Mesodermal cell (in vitro differentiated cells): ENCODE measurements around the gene DUSP15.

Experiments
- H3K27ac ChIP-seq: 2 replicates; pipeline ENCODE4 v1.7.0; 2013; ENCODE audit warnings: mild to moderate bottlenecking, low read depth, low read length, moderate library complexity; ENCODE audit not compliant: severe bottlenecking
- H3K36me3 ChIP-seq: 2 replicates; pipeline ENCODE4 v1.7.1; 2013; ENCODE audit warnings: mild to moderate bottlenecking, low read length, moderate library complexity; ENCODE audit not compliant: control insufficient read depth, insufficient read depth
- H3K4me1 ChIP-seq: one replicate; pipeline ENCODE4 v1.7.1; 2013; ENCODE audit warnings: mild to moderate bottlenecking, low read length; ENCODE audit not compliant: insufficient read depth, control insufficient read depth, poor library complexity, severe bottlenecking
- H3K4me3 ChIP-seq: 2 replicates; pipeline ENCODE4 v1.7.0; 2013; ENCODE audit warnings: low read length, control low read depth, mild to moderate bottlenecking; ENCODE audit not compliant: insufficient read depth, poor library complexity, severe bottlenecking; ENCODE audit errors: extremely low read depth
- H3K9me3 ChIP-seq: 2 replicates; pipeline ENCODE4 v1.7.1; 2013; ENCODE audit warnings: mild to moderate bottlenecking, low read length, moderate library complexity; ENCODE audit not compliant: control insufficient read depth
- WGBS, 2 experiments: methylation state at CpG; one replicate each; pipeline ENCODE4 v1.1.5; 2013; ENCODE audit warnings: missing lambda C conversion rate in 2 of 2; ENCODE audit not compliant: insufficient coverage in 2 of 2; 5-methylcytosine and 5-hydroxymethylcytosine counted together

The DUSP15 gene

GRCh38 chr20:31845300-31845863, 24.9 kb downstream of the DUSP15 start, which contains the start of gene FOXS1:
Gene FOXS1 (minus strand): TSS chr20:31845604. CDS start chr20:31845542, 62 bp downstream.
- no peaks in the 10 kb centered on the region for H3K36me3 ChIP-seq
- H3K9me3 ChIP-seq, result no peaks in the 10 kb centered on the region
- WGBS, 2 experiments, result 71 to 74% methylated on average over 10 to 17 of the region's 21 CpGs
- no peak within 1 kb of the TSS for H3K4me3 ChIP-seq
- peaks cover 33% of the 10 kb centered on the region for H3K4me1 ChIP-seq
- no peak within 1 kb of the TSS for H3K27ac ChIP-seq

- WGBS, 2 experiments, result 95% methylated on average over 27 to 28 of the region's 28 CpGs
- no peak overlapping the region for H3K4me3 ChIP-seq
Measured at GRCh38 chr20:31844737-31845299, 25.5 kb downstream of the DUSP15 start.

GRCh38 chr20:31843881-31844280, 26.4 kb downstream of the DUSP15 start:
- peaks cover 33% of the 10 kb centered on the region for H3K4me1 ChIP-seq
- 94 to 100% methylated on average over 4 to 5 of the region's 5 CpGs for WGBS, 2 experiments
- H3K36me3 ChIP-seq, result no peaks in the 10 kb centered on the region
- H3K4me3 ChIP-seq, result no peak overlapping the region
- H3K9me3 ChIP-seq, result no peaks in the 10 kb centered on the region
- no peak overlapping the region for H3K27ac ChIP-seq

More at GRCh38 chr20:31844737-31845299, 25.5 kb downstream of the DUSP15 start:
- H3K4me1 ChIP-seq, result peaks cover 33% of the 10 kb centered on the region
- H3K9me3 ChIP-seq, result no peaks in the 10 kb centered on the region
- no peaks in the 10 kb centered on the region for H3K36me3 ChIP-seq
- no peak overlapping the region for H3K27ac ChIP-seq

GRCh38 chr20:31843288-31843687, 27.0 kb downstream of the DUSP15 start:
- Histone ChIP-seq H3K9me3 (no peaks in the 10 kb centered on the region), H3K4me1 (peaks cover 38% of the 10 kb centered on the region), H3K4me3 (no peak overlapping the region), H3K27ac (no peak overlapping the region), H3K36me3 (no peaks in the 10 kb centered on the region)
- WGBS, 2 experiments, result 83 to 90% methylated on average over 6 of the region's 6 CpGs

GRCh38 chr20:31842471-31843157, 27.7 kb downstream of the DUSP15 start:
- no peaks in the 10 kb centered on the region for H3K9me3 ChIP-seq
- H3K4me3 ChIP-seq, result no peak overlapping the region
- peaks cover 43% of the 10 kb centered on the region for H3K4me1 ChIP-seq
- WGBS, 2 experiments, result 52 to 73% methylated on average over 4 to 6 of the region's 12 CpGs
- H3K36me3 ChIP-seq, result no peaks in the 10 kb centered on the region
- H3K27ac ChIP-seq, result peak overlapping the region; percentile 53

- Histone ChIP-seq H3K36me3 (no peaks in the 10 kb centered on the region), H3K9me3 (no peaks in the 10 kb centered on the region), H3K27ac (no peak overlapping the region), H3K4me1 (peaks cover 50% of the 10 kb centered on the region), H3K4me3 (no peak overlapping the region)
- 95 to 97% methylated on average over 4 to 7 of the region's 8 CpGs for WGBS, 2 experiments
Measured at GRCh38 chr20:31841928-31842327, 28.4 kb downstream of the DUSP15 start.

- 88 to 93% methylated on average over 8 to 12 of the region's 15 CpGs for WGBS, 2 experiments
- H3K4me1 ChIP-seq, result peaks cover 57% of the 10 kb centered on the region
- H3K27ac ChIP-seq, result no peak overlapping the region
Measured at GRCh38 chr20:31840906-31841816, 29.2 kb downstream of the DUSP15 start.

GRCh38 chr20:31839782-31840487, 30.4 kb downstream of the DUSP15 start:
- Histone ChIP-seq H3K36me3 (no peaks in the 10 kb centered on the region), H3K4me1 (peaks cover 58% of the 10 kb centered on the region), H3K4me3 (no peak overlapping the region), H3K27ac (no peak overlapping the region), H3K9me3 (no peaks in the 10 kb centered on the region)
- 85 to 86% methylated on average over 2 of the region's 5 CpGs for WGBS, 2 experiments

More at GRCh38 chr20:31840906-31841816, 29.2 kb downstream of the DUSP15 start:
- H3K36me3 ChIP-seq, result no peaks in the 10 kb centered on the region
- H3K9me3 ChIP-seq, result no peaks in the 10 kb centered on the region
- no peak overlapping the region for H3K4me3 ChIP-seq

GRCh38 chr20:31838646-31839292, 31.6 kb downstream of the DUSP15 start:
- Histone ChIP-seq H3K27ac (peak overlapping the region; percentile 68), H3K36me3 (no peaks in the 10 kb centered on the region), H3K9me3 (no peaks in the 10 kb centered on the region), H3K4me3 (no peak overlapping the region), H3K4me1 (peaks cover 65% of the 10 kb centered on the region)
- 92 to 93% methylated on average over 2 to 6 of the region's 9 CpGs for WGBS, 2 experiments
